LNCAP (cell line): ENCODE data around the gene MAGI2.

Experiments used
- CTCF ChIP-seq: fragments of 450-650 bp; IDR thresholded peaks from 2 replicates; pipeline ENCODE4 v1.5.1; 2017; ENCODE audit warnings: mild to moderate bottlenecking

Gene MAGI2

DNA sequence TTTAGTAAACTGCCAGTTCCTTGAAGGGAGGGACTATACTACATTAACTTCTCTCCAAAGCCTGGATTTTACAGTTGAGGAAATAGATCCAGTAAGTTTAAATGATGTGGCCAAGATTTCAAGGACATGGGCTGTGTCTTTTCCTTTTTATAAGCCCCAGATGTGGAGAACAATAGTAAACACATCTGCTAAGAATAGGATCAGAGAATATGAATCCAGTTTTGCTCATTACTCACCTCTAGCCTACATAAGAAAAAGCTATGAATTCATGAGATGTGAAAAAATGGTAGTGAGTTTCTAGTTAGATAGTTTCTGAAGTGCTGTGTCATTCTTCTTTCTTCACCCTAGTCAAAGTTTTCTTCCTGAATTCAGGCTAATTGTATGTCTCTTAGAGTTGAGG, 38.6 kb downstream of the MAGI2 start:
- TF ChIP-seq CTCF = no peak

DNA sequence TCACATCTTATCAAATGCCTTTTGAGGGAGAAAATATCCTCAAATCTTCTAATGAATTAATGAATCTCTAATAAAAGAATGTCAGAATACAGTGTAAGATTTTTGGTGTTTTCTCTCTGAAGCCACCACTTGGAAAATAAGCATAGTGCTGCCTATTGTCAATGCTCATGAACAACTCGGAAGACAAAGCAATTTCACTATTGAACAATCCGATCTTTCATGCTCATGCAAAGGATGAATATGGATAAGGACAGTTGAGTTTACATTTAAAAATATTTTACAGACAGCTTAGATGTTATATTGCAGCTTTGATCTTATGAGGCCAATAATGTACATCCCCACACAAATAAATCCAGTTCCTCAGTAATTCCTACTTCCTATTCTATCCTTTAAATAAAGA, 40.6 kb downstream of the MAGI2 start:
- TF ChIP-seq CTCF = no peak

DNA sequence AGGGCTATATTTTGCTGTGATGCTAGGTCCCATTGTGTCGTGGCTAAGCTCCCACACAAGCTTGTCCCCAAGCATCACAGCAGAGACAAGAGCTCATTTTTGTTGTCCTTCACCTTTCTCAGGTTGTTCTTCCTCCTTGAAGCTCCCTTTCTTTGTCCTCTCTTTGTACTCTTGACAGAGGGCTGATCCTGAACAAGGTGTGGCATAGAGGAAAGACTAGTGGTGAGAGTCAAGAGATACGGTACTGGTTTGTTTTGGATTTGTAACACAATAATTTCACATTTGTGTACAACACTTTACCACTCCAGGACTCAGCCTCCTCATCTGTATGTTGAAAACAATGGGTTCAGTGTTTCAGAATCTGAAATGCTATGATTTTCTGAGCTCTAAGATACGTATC, 41.0 kb downstream of the MAGI2 start:
- TF ChIP-seq CTCF = no peak

- no peak for TF ChIP-seq CTCF
Measured at GRCh38 chr7:79410345-79410744, 43.1 kb downstream of the MAGI2 start.

- no peak for TF ChIP-seq CTCF
Measured at GRCh38 chr7:79407351-79407750, 46.1 kb downstream of the MAGI2 start.

DNA sequence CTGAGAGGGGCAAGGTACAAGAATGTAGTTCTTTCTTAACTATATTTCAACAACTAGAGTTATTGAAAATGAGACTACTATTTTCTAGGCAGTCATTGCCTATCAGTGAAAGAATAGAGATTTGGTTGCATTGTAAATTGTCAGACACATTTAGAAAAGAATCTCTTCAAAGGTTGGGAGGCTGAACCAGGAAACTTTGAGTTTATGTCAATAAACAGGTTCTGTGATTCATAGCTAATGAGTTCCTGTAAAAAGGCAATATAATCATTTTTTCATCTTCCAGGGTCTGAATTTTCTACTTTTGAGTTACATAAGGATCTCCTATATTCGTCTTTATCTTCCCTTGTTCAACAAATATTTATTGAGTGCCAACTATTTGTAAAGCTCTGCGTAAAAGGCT, 47.1 kb downstream of the MAGI2 start:
- TF ChIP-seq CTCF = no peak

DNA sequence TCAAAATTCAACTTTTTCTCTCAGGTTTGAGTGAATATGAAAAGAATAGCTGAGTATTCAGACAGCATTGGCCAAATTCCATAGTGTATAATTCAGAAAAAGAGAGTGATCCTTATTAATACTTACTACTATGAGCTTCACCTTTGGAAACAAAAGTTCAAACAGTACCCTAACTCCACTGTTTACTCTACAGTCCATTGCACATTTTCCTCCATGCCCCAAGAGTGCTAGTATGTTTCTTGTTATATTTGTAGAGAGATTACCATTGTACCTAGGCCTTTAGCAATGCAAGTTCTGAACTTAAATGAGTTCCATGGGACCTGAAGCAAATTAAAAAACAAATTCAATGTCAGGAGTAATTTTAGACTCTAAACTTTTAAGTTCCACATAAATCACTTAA, 48.1 kb downstream of the MAGI2 start:
- no peak for TF ChIP-seq CTCF

DNA sequence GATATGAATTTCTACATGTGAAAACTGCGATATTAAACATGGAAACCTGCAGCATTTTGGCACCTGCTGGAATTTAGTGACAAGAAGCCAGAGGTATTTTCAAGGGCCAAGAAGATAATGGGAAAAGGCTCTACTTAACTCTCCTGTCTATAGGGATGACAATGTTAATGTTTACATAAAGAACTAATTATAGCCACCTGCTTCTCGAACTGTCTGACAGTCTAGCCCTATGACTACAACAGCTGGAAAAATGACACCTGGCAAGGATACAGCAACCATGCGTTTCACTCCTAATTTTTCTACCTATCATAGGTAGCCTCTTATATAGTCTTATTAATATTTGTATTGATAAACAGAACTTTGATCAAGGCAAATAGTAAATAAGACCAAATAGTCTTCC, 49.6 kb downstream of the MAGI2 start:
- TF ChIP-seq CTCF = no peak
